GM13977 (cell line): ENCODE results near the gene EMCN.

ENCODE experiments used
- DNase-seq: peaks from one replicate; pipeline ENCODE4 v3.0.0; 2012; ENCODE audit warnings: low spot score
- CTCF ChIP-seq: IDR thresholded peaks from 2 replicates; pipeline ENCODE4 v1.5.1; 2012; ENCODE audit warnings: mild to moderate bottlenecking, control low read depth; ENCODE audit not compliant: insufficient read depth; ENCODE audit errors: extremely low read depth, missing control alignments
- in situ Hi-C: fragments of 300-500 bp; cut with MboI; formaldehyde crosslinking; loops from one replicate; pipeline ENCODE4 v1.12.0; 2022; ENCODE audit warnings: low sequenced_read_pairs, low pct_unique_long_range_greater_than_20kb, mixed read lengths, inconsistent platforms; ENCODE audit not compliant: unreplicated experiment

EMCN gene

GRCh38 chr4:100421361-100421978, 96.4 kb downstream of the EMCN start:
- DNase-seq: peak; percentile 2
- TF ChIP-seq CTCF: peak; percentile 42
- in situ Hi-C loops: no loop called here

- in situ Hi-C loops: no loop called here
- TF ChIP-seq CTCF: no peak
- no peak for DNase-seq
These were observed 97.3 kb downstream of the EMCN start for GRCh38 chr4:100420571-100420970.

GRCh38 chr4:100417565-100417964, 100.3 kb downstream of the EMCN start:
- no peak for TF ChIP-seq CTCF
- in situ Hi-C loops: no loop called here
- no peak for DNase-seq

GRCh38 chr4:100414016-100414790, 103.6 kb downstream of the EMCN start:
- no peak for DNase-seq
- no peak for TF ChIP-seq CTCF
- in situ Hi-C loops: no loop called here

- TF ChIP-seq CTCF: no peak
- DNase-seq: peak; percentile 2
- in situ Hi-C loops: no loop called here
These were observed 126.0 kb downstream of the EMCN start for GRCh38 chr4:100391863-100392262.

GRCh38 chr4:100391086-100391485, 126.7 kb downstream of the EMCN start:
- TF ChIP-seq CTCF: no peak
- in situ Hi-C loops: no loop called here
- no peak for DNase-seq
